ENCODE data around the gene TAB2.

Gene TAB2

GRCh38 chr6:149365197-149365596 is 47.7 kb downstream of the TAB2 start:
- in situ Hi-C loops (cut with HindIII; ENCODE audit: low sequenced_read_pairs): no loop called here
- DNase-seq (ENCODE audit: low read depth, low spot score): no peak
- no peak for TF ChIP-seq CTCF (IDR thresholded peaks at IDR 0.05; ENCODE audit: low read depth, low read length)
- H3K4me3 ChIP-seq (ENCODE audit: low read depth, low read length): no peak overlapping the region

GRCh38 chr6:149366267-149366921 is 48.9 kb downstream of the TAB2 start:
- H3K4me3 ChIP-seq (ENCODE audit: low read depth, low read length): no peak overlapping the region

GRCh38 chr6:149368065-149368464 is 50.6 kb downstream of the TAB2 start:
- no peak for TF ChIP-seq CTCF (IDR thresholded peaks at IDR 0.05; ENCODE audit: low read depth, low read length)
- H3K4me3 ChIP-seq (ENCODE audit: low read depth, low read length): no peak overlapping the region
- in situ Hi-C loops (cut with HindIII; ENCODE audit: low sequenced_read_pairs): no loop called here
- no peak for DNase-seq (ENCODE audit: low read depth, low spot score)

More at GRCh38 chr6:149366267-149366921, 48.9 kb downstream of the TAB2 start:
- in situ Hi-C loops (cut with HindIII; ENCODE audit: low sequenced_read_pairs): no loop called here
- TF ChIP-seq CTCF (IDR thresholded peaks at IDR 0.05; ENCODE audit: low read depth, low read length): no peak
- no peak for DNase-seq (ENCODE audit: low read depth, low spot score)

GRCh38 chr6:149371154-149371553 is 53.6 kb downstream of the TAB2 start:
- no peak for DNase-seq (ENCODE audit: low read depth, low spot score)
- TF ChIP-seq CTCF (IDR thresholded peaks at IDR 0.05; ENCODE audit: low read depth, low read length): no peak
- in situ Hi-C loops (cut with HindIII; ENCODE audit: low sequenced_read_pairs): no loop called here
- no peak overlapping the region for H3K4me3 ChIP-seq (ENCODE audit: low read depth, low read length)

GRCh38 chr6:149372062-149372461 is 54.5 kb downstream of the TAB2 start:
- TF ChIP-seq CTCF (IDR thresholded peaks at IDR 0.05; ENCODE audit: low read depth, low read length): no peak
- DNase-seq (ENCODE audit: low read depth, low spot score): no peak
- in situ Hi-C loops (cut with HindIII; ENCODE audit: low sequenced_read_pairs): no loop called here

GRCh38 chr6:149373511-149373910 is 56.0 kb downstream of the TAB2 start:
- in situ Hi-C loops (cut with HindIII; ENCODE audit: low sequenced_read_pairs): no loop called here
- no peak for DNase-seq (ENCODE audit: low read depth, low spot score)
- no peak overlapping the region for H3K4me3 ChIP-seq (ENCODE audit: low read depth, low read length)
- no peak for TF ChIP-seq CTCF (IDR thresholded peaks at IDR 0.05; ENCODE audit: low read depth, low read length)

More at GRCh38 chr6:149372062-149372461, 54.5 kb downstream of the TAB2 start:
- H3K4me3 ChIP-seq (ENCODE audit: low read depth, low read length): no peak overlapping the region

All from astrocyte of the spinal cord (primary cell).